Hepatocyte (in vitro differentiated cells): Measurements from ENCODE around the gene TRPM3. TPM values are rescaled to one million over a fixed set of nuclear protein-coding genes. Genes with fewer than 3 reads are reported as not detected.

Experiments
- DNase-seq: peaks from one replicate; pipeline ENCODE4 v3.0.0-alpha.2; 2016; ENCODE audit warnings: low spot score
- H2AFZ ChIP-seq: fragments of 200-600 bp; sonication (generic); 2 replicates; pipeline ENCODE4 v1.6.0; 2016; ENCODE audit warnings: antibody characterized with exemption, mild to moderate bottlenecking
- H3K27ac ChIP-seq: fragments of 200-600 bp; sonication (generic); 2 replicates; pipeline ENCODE4 v1.5.1; 2016; ENCODE audit warnings: mild to moderate bottlenecking
- H3K27me3 ChIP-seq: fragments of 200-600 bp; sonication (generic); 2 replicates; pipeline ENCODE4 v1.6.1; 2016
- H3K36me3 ChIP-seq: fragments of 200-600 bp; sonication (generic); replicated peaks from 2 replicates; pipeline ENCODE4 v1.5.1; 2016; ENCODE audit warnings: low read depth; ENCODE audit not compliant: insufficient read depth
- H3K4me1 ChIP-seq: fragments of 200-600 bp; sonication (generic); 2 replicates; pipeline ENCODE4 v1.5.1; 2016; ENCODE audit warnings: mild to moderate bottlenecking, moderate library complexity; ENCODE audit not compliant: insufficient read depth
- H3K4me2 ChIP-seq: fragments of 200-600 bp; sonication (generic); 2 replicates; pipeline ENCODE4 v1.6.0; 2016
- H3K4me3 ChIP-seq: fragments of 200-600 bp; sonication (generic); 2 replicates; pipeline ENCODE4 v1.5.1; 2016; ENCODE audit warnings: mild to moderate bottlenecking
- H3K79me2 ChIP-seq: fragments of 200-600 bp; sonication (generic); 2 replicates; pipeline ENCODE4 v1.6.0; 2017; ENCODE audit warnings: mild to moderate bottlenecking
- H3K9me2 ChIP-seq: fragments of 200-600 bp; sonication (generic); replicated peaks from 2 replicates; pipeline ENCODE4 v1.6.0; 2017; ENCODE audit warnings: mild to moderate bottlenecking; ENCODE audit not compliant: insufficient read depth
- H3K9me3 ChIP-seq: fragments of 200-600 bp; sonication (generic); 2 replicates; pipeline ENCODE4 v1.5.1; 2016; ENCODE audit warnings: low read depth, mild to moderate bottlenecking
- H4K20me1 ChIP-seq: fragments of 200-600 bp; sonication (generic); 2 replicates; pipeline ENCODE4 v1.6.0; 2016; ENCODE audit warnings: mild to moderate bottlenecking; ENCODE audit not compliant: insufficient read depth, poor library complexity, severe bottlenecking
- EZH2 ChIP-seq: fragments of 200-600 bp; sonication (generic); IDR thresholded peaks from 2 replicates; pipeline ENCODE4 v1.6.1; 2016; ENCODE audit warnings: antibody characterized with exemption, mild to moderate bottlenecking, borderline replicate concordance
- EZH2phosphoT487 ChIP-seq: fragments of 200-600 bp; sonication (generic); IDR thresholded peaks from one replicate; pipeline ENCODE4 v1.6.1; 2018; ENCODE audit warnings: antibody characterized with exemption, mild to moderate bottlenecking, low read depth, moderate library complexity; ENCODE audit not compliant: unreplicated experiment, severe bottlenecking
- WGBS: methylation state at CpG from one replicate; pipeline ENCODE4 v1.1.6; 2016; ENCODE audit warnings: low lambda C conversion rate; ENCODE audit errors: missing lambda C conversion rate; 5-methylcytosine and 5-hydroxymethylcytosine counted together
- polyA plus RNA-seq: library from polyadenylated mRNA; unstranded; fragments of >200 nt; fragmentation: Nextera tagmentation; extraction: Ambion mirVana; gene quantifications from 2 replicates; pipeline ENCODE4 v1.2.1, GENCODE V29; 2016
- total RNA-seq: library from RNA; depleted of rRNA; stranded (reverse); fragments of >200 nt; gene quantifications from 2 replicates; pipeline ENCODE4 v1.2.3, GENCODE V29; 2014
- TF ChIP-seq, protein P1 (sequence below): fragments of 200-600 bp; sonication (generic); IDR thresholded peaks from 2 replicates; pipeline ENCODE4 v1.5.1; 2016; ENCODE audit warnings: antibody characterized with exemption, mild to moderate bottlenecking; ENCODE audit not compliant: poor library complexity

The TRPM3 gene
- total and polyA plus RNA-seq, 2 experiments from 2014 or later = 0.60 to 0.68 TPM

GRCh38 chr9:70988551-70988950 is 132.9 kb downstream of the TRPM3 start:
- Histone ChIP-seq H3K79me2 (no peaks in the 10 kb centered on the region), H3K27ac (no peak overlapping the region), H3K36me3 (no peaks in the 10 kb centered on the region), H3K9me2 (no peaks in the 10 kb centered on the region), H2AFZ (no peak overlapping the region), H4K20me1 (no peaks in the 10 kb centered on the region), H3K4me1 (peaks cover 17% of the 10 kb centered on the region), H3K27me3 (no peaks in the 10 kb centered on the region), H3K4me3 (no peak overlapping the region), H3K9me3 (no peaks in the 10 kb centered on the region), H3K4me2 (no peak overlapping the region)
- no peak for TF ChIP-seq EZH2phosphoT487
- TF ChIP-seq, protein P1, sequence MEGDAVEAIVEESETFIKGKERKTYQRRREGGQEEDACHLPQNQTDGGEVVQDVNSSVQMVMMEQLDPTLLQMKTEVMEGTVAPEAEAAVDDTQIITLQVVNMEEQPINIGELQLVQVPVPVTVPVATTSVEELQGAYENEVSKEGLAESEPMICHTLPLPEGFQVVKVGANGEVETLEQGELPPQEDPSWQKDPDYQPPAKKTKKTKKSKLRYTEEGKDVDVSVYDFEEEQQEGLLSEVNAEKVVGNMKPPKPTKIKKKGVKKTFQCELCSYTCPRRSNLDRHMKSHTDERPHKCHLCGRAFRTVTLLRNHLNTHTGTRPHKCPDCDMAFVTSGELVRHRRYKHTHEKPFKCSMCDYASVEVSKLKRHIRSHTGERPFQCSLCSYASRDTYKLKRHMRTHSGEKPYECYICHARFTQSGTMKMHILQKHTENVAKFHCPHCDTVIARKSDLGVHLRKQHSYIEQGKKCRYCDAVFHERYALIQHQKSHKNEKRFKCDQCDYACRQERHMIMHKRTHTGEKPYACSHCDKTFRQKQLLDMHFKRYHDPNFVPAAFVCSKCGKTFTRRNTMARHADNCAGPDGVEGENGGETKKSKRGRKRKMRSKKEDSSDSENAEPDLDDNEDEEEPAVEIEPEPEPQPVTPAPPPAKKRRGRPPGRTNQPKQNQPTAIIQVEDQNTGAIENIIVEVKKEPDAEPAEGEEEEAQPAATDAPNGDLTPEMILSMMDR = no peak
- no peak for TF ChIP-seq EZH2
- DNase-seq = no peak
- WGBS = 93% methylated on average over 1 of the region's 1 CpG

- H3K9me2 ChIP-seq = no peaks in the 10 kb centered on the region
- no peak overlapping the region for H3K27ac ChIP-seq
- H3K36me3 ChIP-seq = no peaks in the 10 kb centered on the region
- WGBS = 88% methylated on average over 1 of the region's 1 CpG
- no peak overlapping the region for H2AFZ ChIP-seq
- H3K79me2 ChIP-seq = no peaks in the 10 kb centered on the region
- DNase-seq = no peak
- no peaks in the 10 kb centered on the region for H4K20me1 ChIP-seq
- no peak overlapping the region for H3K4me2 ChIP-seq
- no peak for TF ChIP-seq EZH2phosphoT487
- TF ChIP-seq, protein P1 = no peak
- no peak for TF ChIP-seq EZH2
- peaks cover 17% of the 10 kb centered on the region for H3K4me1 ChIP-seq
- H3K4me3 ChIP-seq = no peak overlapping the region
- H3K27me3 ChIP-seq = no peaks in the 10 kb centered on the region
- H3K9me3 ChIP-seq = no peaks in the 10 kb centered on the region
Observed at GRCh38 chr9:70987986-70988385, 133.4 kb downstream of the TRPM3 start.

- 92% methylated on average over 2 of the region's 2 CpGs for WGBS
- Histone ChIP-seq H3K4me1 (peaks cover 17% of the 10 kb centered on the region), H3K9me2 (no peaks in the 10 kb centered on the region), H3K4me2 (no peak overlapping the region), H2AFZ (no peak overlapping the region), H3K4me3 (no peak overlapping the region), H4K20me1 (no peaks in the 10 kb centered on the region), H3K79me2 (no peaks in the 10 kb centered on the region), H3K9me3 (no peaks in the 10 kb centered on the region), H3K27me3 (no peaks in the 10 kb centered on the region), H3K36me3 (no peaks in the 10 kb centered on the region), H3K27ac (no peak overlapping the region)
- no peak for TF ChIP-seq EZH2phosphoT487
- TF ChIP-seq EZH2 = no peak
- TF ChIP-seq, protein P1 = no peak
- DNase-seq = no peak
Observed at GRCh38 chr9:70986984-70987383, 134.4 kb downstream of the TRPM3 start.

DNA sequence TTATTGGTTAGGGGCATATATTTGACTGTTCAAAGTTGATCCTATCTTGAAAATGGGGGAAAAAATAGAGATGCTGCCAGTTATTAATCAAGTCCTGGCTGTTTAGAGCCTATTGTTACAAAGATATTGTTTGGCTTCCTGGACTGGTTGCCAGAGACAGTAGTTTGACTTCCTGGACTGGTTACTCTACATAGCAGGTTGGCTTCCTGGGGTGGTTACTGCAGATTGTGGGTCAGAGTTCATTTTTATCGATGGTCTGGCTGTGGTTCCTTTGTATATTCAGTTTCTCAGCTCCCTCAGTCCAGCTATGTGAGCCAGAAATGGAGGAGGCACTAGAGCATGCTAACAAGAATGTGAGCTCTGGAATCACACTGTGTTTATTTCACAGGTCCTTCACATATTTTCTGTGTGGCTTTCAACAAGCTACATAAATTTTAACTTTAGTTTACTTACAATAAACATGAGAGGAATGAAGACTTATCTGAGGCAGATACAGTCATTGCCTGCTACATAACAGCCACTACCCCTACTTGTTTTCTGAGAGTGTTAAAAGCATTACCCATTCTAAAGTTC is 137.6 kb downstream of the TRPM3 start:
- Histone ChIP-seq H3K4me3 (no peak overlapping the region), H3K27me3 (no peaks in the 10 kb centered on the region), H2AFZ (no peak overlapping the region), H3K9me3 (no peaks in the 10 kb centered on the region), H3K4me2 (no peak overlapping the region), H3K9me2 (no peaks in the 10 kb centered on the region), H3K4me1 (peaks cover under 1% of the 10 kb centered on the region), H3K27ac (no peak overlapping the region), H3K79me2 (no peaks in the 10 kb centered on the region), H4K20me1 (no peaks in the 10 kb centered on the region), H3K36me3 (no peaks in the 10 kb centered on the region)
- 87% methylated on average over 1 of the region's 1 CpG for WGBS
- DNase-seq = no peak
- TF ChIP-seq, protein P1 = no peak
